H1 (cell line): ENCODE measurements around the gene C17orf107. TPM values are rescaled to one million over a fixed set of nuclear protein-coding genes. Genes with fewer than 3 reads are reported as not detected.

Experiments
- ASH2L ChIP-seq: fragments of 200-600, 300-600 bp; sonication (generic); IDR thresholded peaks from one replicate; pipeline ENCODE4 v1.7.1; 2017; ENCODE audit warnings: low read length
- BRCA1 ChIP-seq: IDR thresholded peaks from 2 replicates; pipeline ENCODE4 v1.6.1; 2012; ENCODE audit warnings: low read depth, low read length, improper control_type of control experiment
- FOSL1 ChIP-seq: IDR thresholded peaks from 2 replicates; pipeline ENCODE4 v1.6.1; 2011; ENCODE audit warnings: mild to moderate bottlenecking, low read depth, low read length, moderate library complexity; ENCODE audit not compliant: insufficient read depth
- JUN ChIP-seq: IDR thresholded peaks from 2 replicates; pipeline ENCODE4 v1.6.1; 2011; ENCODE audit warnings: low read depth, mild to moderate bottlenecking, improper control_type of control experiment, low read length
- SIX5 ChIP-seq: IDR thresholded peaks from 2 replicates; pipeline ENCODE4 v1.6.1; 2011; ENCODE audit warnings: mild to moderate bottlenecking, low read depth, low read length
- TAF1 ChIP-seq: IDR thresholded peaks from 2 replicates; pipeline ENCODE4 v1.6.1; 2011; ENCODE audit warnings: mild to moderate bottlenecking, low read depth, low read length
- polyA plus RNA-seq, 7 experiments: library from polyadenylated mRNA; depleted of rRNA in 3 of 7; stranded (reverse) in 5 of 7; unstranded in 2 of 7; fragments of >200 nt in 5 of 7; fragments of 200-250 nt in 2 of 7; gene quantifications; 1 replicate in 5 of 7; 2 replicates in 1 of 7; 4 replicates in 1 of 7; pipeline versions ENCODE4 v1.2.1 to v1.2.3, GENCODE V29; 2011 to 2013; ENCODE audit warnings: missing spikeins in 2 of 7, mixed read lengths in 2 of 7
- total RNA-seq: library from RNA; stranded (reverse); fragmentation: NEBNext Ultra II Directional; extraction: Animal tissue kit (Norgen Biotek cat#: 25700); gene quantifications from 2 replicates; pipeline ENCODE4 v1.2.1, GENCODE V29; 2021

The C17orf107 gene
- total and polyA plus RNA-seq, 2 of the 8 experiments (the other 6 are each of a cell fraction or from before 2014, with no cell fraction given) = 0.39 to 0.45 TPM

DNA sequence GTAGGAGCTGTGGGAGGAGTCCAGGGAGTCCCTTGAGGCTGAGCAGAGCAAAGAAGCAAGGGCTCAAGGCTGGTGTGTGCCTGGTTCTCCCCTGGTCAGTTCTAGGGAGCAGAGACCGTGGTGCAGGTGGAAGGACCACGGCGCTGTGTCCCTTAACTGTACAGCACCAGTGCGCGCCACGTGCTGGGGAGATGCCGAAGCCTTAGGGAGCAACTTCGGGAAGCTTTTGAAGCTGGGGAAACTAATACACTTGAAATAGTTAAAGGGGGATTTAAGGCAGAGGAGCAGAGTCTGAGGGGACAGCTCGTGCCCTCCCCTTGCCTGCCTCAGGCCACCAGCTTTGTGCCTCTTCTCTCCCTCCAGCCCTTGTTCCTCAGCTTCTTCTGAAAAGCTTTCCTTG, 38.7 kb upstream of the C17orf107 start (continued):
- TF ChIP-seq ASH2L (no peak), FOSL1 (no peak), BRCA1 (no peak), JUN (no peak), SIX5 (no peak), TAF1 (no peak)
